ENCODE measurements around the gene BDKRB2. TPM values are rescaled to one million over a fixed set of nuclear protein-coding genes. Genes with fewer than 3 reads are reported as not detected.
A peak's percentile ranks its signal among the peaks of the same experiment; 100 is the strongest.

The BDKRB2 gene
- total RNA-seq, 6 experiments from 2014 or later = 5.8 to 11.2 (median 9.1) TPM

GRCh38 chr14:96160076-96160912, 44.3 kb upstream of the BDKRB2 start:
- Mint-ChIP-seq H3K4me3 (no peak overlapping the region), H3K27me3 (ENCODE audit: insufficient read depth) (no peaks in the 10 kb centered on the region; the same call in 1 of the 2 replicates), H3K9me3 (no peaks in the 10 kb centered on the region)

GRCh38 chr14:96160913-96161310, 43.7 kb upstream of the BDKRB2 start:
- no peak for DNase-seq
- Mint-ChIP-seq H3K36me3 (ENCODE audit: low read depth) (no peaks in the 10 kb centered on the region), H3K27ac (no peak overlapping the region), H3K4me1 (ENCODE audit: low read depth) (peaks cover 35% of the 10 kb centered on the region), H3K4me3 (no peak overlapping the region), H3K9me3 (no peaks in the 10 kb centered on the region), H3K27me3 (ENCODE audit: insufficient read depth) (no peaks in the 10 kb centered on the region; the same call in 1 of the 2 replicates)
- TF ChIP-seq CTCF (IDR thresholded peaks at IDR 0.05) = no peak

More at GRCh38 chr14:96160076-96160912, 44.3 kb upstream of the BDKRB2 start:
- Mint-ChIP-seq H3K4me1 (ENCODE audit: low read depth) (peaks cover 32% of the 10 kb centered on the region), H3K27ac (no peak overlapping the region), H3K36me3 (ENCODE audit: low read depth) (no peaks in the 10 kb centered on the region)
- TF ChIP-seq CTCF (IDR thresholded peaks at IDR 0.05) = no peak
- no peak for DNase-seq

GRCh38 chr14:96161636-96162035, 43.0 kb upstream of the BDKRB2 start:
- TF ChIP-seq CTCF (IDR thresholded peaks at IDR 0.05) = no peak
- H3K9me3 Mint-ChIP-seq = no peaks in the 10 kb centered on the region
- H3K27ac Mint-ChIP-seq = peak overlapping the region; percentile 80; the same call in 1 of the 2 replicates
- no peaks in the 10 kb centered on the region for H3K36me3 Mint-ChIP-seq (ENCODE audit: low read depth)
- H3K27me3 Mint-ChIP-seq (ENCODE audit: insufficient read depth) = no peaks in the 10 kb centered on the region; the same call in 1 of the 2 replicates
- H3K4me1 Mint-ChIP-seq (ENCODE audit: low read depth) = peaks cover 42% of the 10 kb centered on the region
- DNase-seq = no peak
- no peak overlapping the region for H3K4me3 Mint-ChIP-seq

- peak overlapping the region; percentile 17; the same call in 1 of the 2 replicates for H3K4me3 Mint-ChIP-seq
- no peaks in the 10 kb centered on the region for H3K9me3 Mint-ChIP-seq
- no peak; the same call in 1 of the 2 replicates for TF ChIP-seq CTCF (IDR thresholded peaks at IDR 0.05)
- DNase-seq = no peak
- H3K27ac Mint-ChIP-seq = peak overlapping the region; percentile 80
- peaks cover 49% of the 10 kb centered on the region for H3K4me1 Mint-ChIP-seq (ENCODE audit: low read depth)
- H3K36me3 Mint-ChIP-seq (ENCODE audit: low read depth) = no peaks in the 10 kb centered on the region
- H3K27me3 Mint-ChIP-seq (ENCODE audit: insufficient read depth) = no peaks in the 10 kb centered on the region; the same call in 1 of the 2 replicates
Measured at GRCh38 chr14:96162265-96162664, 42.4 kb upstream of the BDKRB2 start.

- Mint-ChIP-seq H3K27ac (peak overlapping the region; percentile 80), H3K9me3 (no peaks in the 10 kb centered on the region), H3K27me3 (ENCODE audit: insufficient read depth) (no peaks in the 10 kb centered on the region; the same call in 1 of the 2 replicates), H3K4me3 (peak overlapping the region; percentile 17; the same call in 1 of the 2 replicates), H3K36me3 (ENCODE audit: low read depth) (no peaks in the 10 kb centered on the region), H3K4me1 (ENCODE audit: low read depth) (peaks cover 53% of the 10 kb centered on the region)
- DNase-seq = peak; percentile 60
- no peak for TF ChIP-seq CTCF (IDR thresholded peaks at IDR 0.05)
Measured at GRCh38 chr14:96162741-96163140, 41.9 kb upstream of the BDKRB2 start.
